ENCODE measurements around the gene TMEM151A. TPM values are rescaled to one million over a fixed set of nuclear protein-coding genes. Genes with fewer than 3 reads are reported as not detected.
A peak's percentile ranks its signal among the peaks of the same experiment; 100 is the strongest.

The TMEM151A gene
- total RNA-seq, 1 experiment from 2014 or later = 1.4 TPM

DNA sequence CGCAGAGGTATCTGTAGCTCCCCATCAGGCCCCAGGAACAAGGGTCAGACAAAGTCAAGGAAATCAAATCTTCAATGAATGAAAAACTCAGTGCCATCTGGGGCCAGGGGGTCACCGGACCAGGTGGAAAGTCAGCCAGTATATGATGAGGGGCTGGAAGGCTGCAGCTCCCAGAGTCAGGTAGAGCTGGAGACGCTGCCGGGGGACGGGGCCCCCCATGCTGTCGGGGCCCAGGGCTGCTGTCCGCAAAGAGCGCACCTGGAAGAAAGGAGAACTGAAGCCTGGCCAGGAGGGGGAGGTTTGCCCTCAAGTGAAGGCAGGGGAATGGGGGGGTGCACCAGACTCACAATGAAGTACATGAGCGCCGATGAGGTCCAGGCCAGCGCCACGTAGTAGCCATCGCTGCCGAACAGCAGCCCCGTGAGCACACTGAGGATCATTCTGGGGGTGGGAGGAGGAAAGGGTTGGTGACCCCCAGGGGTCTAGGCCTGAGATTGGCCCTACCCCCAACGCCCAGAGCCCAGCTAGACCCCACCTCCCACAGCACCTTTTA, 7.1 kb upstream of the TMEM151A start:
- H3K9me3 Mint-ChIP-seq (ENCODE audit: low read depth, unreplicated experiment) = no peaks in the 10 kb centered on the region
- peaks cover 17% of the 10 kb centered on the region for H3K27me3 Mint-ChIP-seq (ENCODE audit: unreplicated experiment)
- intact Hi-C loops (cut with micrococcal nuclease; ENCODE audit: unreplicated experiment) = no loop called here
- peaks cover 15% of the 10 kb centered on the region for H3K4me1 Mint-ChIP-seq (ENCODE audit: low read depth, unreplicated experiment)
- TF ChIP-seq, protein P1, sequence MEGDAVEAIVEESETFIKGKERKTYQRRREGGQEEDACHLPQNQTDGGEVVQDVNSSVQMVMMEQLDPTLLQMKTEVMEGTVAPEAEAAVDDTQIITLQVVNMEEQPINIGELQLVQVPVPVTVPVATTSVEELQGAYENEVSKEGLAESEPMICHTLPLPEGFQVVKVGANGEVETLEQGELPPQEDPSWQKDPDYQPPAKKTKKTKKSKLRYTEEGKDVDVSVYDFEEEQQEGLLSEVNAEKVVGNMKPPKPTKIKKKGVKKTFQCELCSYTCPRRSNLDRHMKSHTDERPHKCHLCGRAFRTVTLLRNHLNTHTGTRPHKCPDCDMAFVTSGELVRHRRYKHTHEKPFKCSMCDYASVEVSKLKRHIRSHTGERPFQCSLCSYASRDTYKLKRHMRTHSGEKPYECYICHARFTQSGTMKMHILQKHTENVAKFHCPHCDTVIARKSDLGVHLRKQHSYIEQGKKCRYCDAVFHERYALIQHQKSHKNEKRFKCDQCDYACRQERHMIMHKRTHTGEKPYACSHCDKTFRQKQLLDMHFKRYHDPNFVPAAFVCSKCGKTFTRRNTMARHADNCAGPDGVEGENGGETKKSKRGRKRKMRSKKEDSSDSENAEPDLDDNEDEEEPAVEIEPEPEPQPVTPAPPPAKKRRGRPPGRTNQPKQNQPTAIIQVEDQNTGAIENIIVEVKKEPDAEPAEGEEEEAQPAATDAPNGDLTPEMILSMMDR (IDR thresholded peaks at IDR 0.05; ENCODE audit: unreplicated experiment) = no peak
- BruUV-seq (replicated peaks) = no TSS peak
- no peak for DNase-seq
- CTCF ChIA-PET = interaction anchor here (0.5 to 0.7 kb wide), 2 partner anchors 30 to 375 kb away, joined by 3 to 10 read pairs; no protein-coding TSS in a partner anchor
- peaks cover 61% of the 10 kb centered on the region for H3K36me3 Mint-ChIP-seq (ENCODE audit: insufficient read depth, unreplicated experiment)
- H3K27ac Mint-ChIP-seq (ENCODE audit: unreplicated experiment) = no peak overlapping the region
- H3K4me3 Mint-ChIP-seq (ENCODE audit: low read depth, unreplicated experiment) = no peak overlapping the region

GRCh38 chr11:66285250-66285947, 6.3 kb upstream of the TMEM151A start:
- Mint-ChIP-seq H3K4me3 (ENCODE audit: low read depth, unreplicated experiment) (no peak overlapping the region), H3K4me1 (ENCODE audit: low read depth, unreplicated experiment) (peaks cover 23% of the 10 kb centered on the region), H3K27me3 (ENCODE audit: unreplicated experiment) (peaks cover 13% of the 10 kb centered on the region), H3K36me3 (ENCODE audit: insufficient read depth, unreplicated experiment) (peaks cover 66% of the 10 kb centered on the region), H3K27ac (ENCODE audit: unreplicated experiment) (no peak overlapping the region), H3K9me3 (ENCODE audit: low read depth, unreplicated experiment) (no peaks in the 10 kb centered on the region)
- TF ChIP-seq, protein P1 (IDR thresholded peaks at IDR 0.05; ENCODE audit: unreplicated experiment) = no peak
- BruUV-seq (replicated peaks) = no TSS peak
- intact Hi-C loops (cut with micrococcal nuclease; ENCODE audit: unreplicated experiment) = no loop called here
- DNase-seq = no peak
- CTCF ChIA-PET = no interaction called here

- Mint-ChIP-seq H3K4me1 (ENCODE audit: low read depth, unreplicated experiment) (peaks cover 20% of the 10 kb centered on the region), H3K36me3 (ENCODE audit: insufficient read depth, unreplicated experiment) (peaks cover 53% of the 10 kb centered on the region), H3K4me3 (ENCODE audit: low read depth, unreplicated experiment) (no peak overlapping the region), H3K9me3 (ENCODE audit: low read depth, unreplicated experiment) (no peaks in the 10 kb centered on the region), H3K27me3 (ENCODE audit: unreplicated experiment) (peaks cover 13% of the 10 kb centered on the region), H3K27ac (ENCODE audit: unreplicated experiment) (no peak overlapping the region)
- CTCF ChIA-PET = no interaction called here
- no TSS peak for BruUV-seq (replicated peaks)
- intact Hi-C loops (cut with micrococcal nuclease; ENCODE audit: unreplicated experiment) = no loop called here
- TF ChIP-seq, protein P1 (IDR thresholded peaks at IDR 0.05; ENCODE audit: unreplicated experiment) = no peak
- no peak for DNase-seq
These were observed 5.0 kb upstream of the TMEM151A start for GRCh38 chr11:66286699-66287098.

- H3K9me3 Mint-ChIP-seq (ENCODE audit: low read depth, unreplicated experiment) = no peaks in the 10 kb centered on the region
- peaks cover 16% of the 10 kb centered on the region for H3K27me3 Mint-ChIP-seq (ENCODE audit: unreplicated experiment)
- peaks cover 48% of the 10 kb centered on the region for H3K36me3 Mint-ChIP-seq (ENCODE audit: insufficient read depth, unreplicated experiment)
- no TSS peak for BruUV-seq (replicated peaks)
- intact Hi-C loops (cut with micrococcal nuclease; ENCODE audit: unreplicated experiment) = no loop called here
- DNase-seq = no peak
- peak overlapping the region; percentile 50 for H3K27ac Mint-ChIP-seq (ENCODE audit: unreplicated experiment)
- H3K4me1 Mint-ChIP-seq (ENCODE audit: low read depth, unreplicated experiment) = peaks cover 17% of the 10 kb centered on the region
- CTCF ChIA-PET = interaction anchor here (0.7 kb wide), 1 partner anchor 14 kb away, joined by 8 read pairs; no protein-coding TSS in a partner anchor
- TF ChIP-seq, protein P1 (IDR thresholded peaks at IDR 0.05; ENCODE audit: unreplicated experiment) = no peak
- H3K4me3 Mint-ChIP-seq (ENCODE audit: low read depth, unreplicated experiment) = peak overlapping the region; percentile 80
These were observed 4.3 kb upstream of the TMEM151A start for GRCh38 chr11:66287211-66287888.
